Peyer's patch (tissue), 4 donors: ENCODE measurements around the gene CTLA4. TPM values are rescaled to one million over a fixed set of nuclear protein-coding genes. Genes with fewer than 3 reads are reported as not detected.
"Not testable (repeated sequence)": the region's sequence is repeated elsewhere in the genome, so short reads cannot be mapped to it uniquely, and the experiment has no call there.

Experiments
- DNase-seq, 3 donors: peaks; one replicate each; pipeline ENCODE4 v3.0.0-alpha.2; 2017 to 2019
- H3K27ac ChIP-seq, 4 donors: fragments of 200-600 bp; sonication (generic); one replicate each; pipeline ENCODE4 v1.5.1; 2016 to 2019
- H3K27me3 ChIP-seq, 2 donors: fragments of 200-600 bp; sonication (generic); one replicate each; pipeline ENCODE4 v1.5.1; 2019
- H3K36me3 ChIP-seq, 3 donors: fragments of 200-600 bp; sonication (generic); one replicate each; pipeline ENCODE4 v1.5.1; 2016 to 2019
- H3K4me1 ChIP-seq, 4 donors: fragments of 200-600 bp; sonication (generic); one replicate each; pipeline ENCODE4 v1.5.1; 2016 to 2019
- H3K4me3 ChIP-seq, 4 donors: fragments of 200-600 bp; sonication (generic); 1 replicate in 3 of 4; 2 replicates in 1 of 4; pipeline ENCODE4 v1.5.1; 2016 to 2019; ENCODE audit warnings: mild to moderate bottlenecking in 1 of 4
- H3K9me3 ChIP-seq, 4 donors: fragments of 200-600 bp; sonication (generic); one replicate each; pipeline ENCODE4 v1.5.1; 2016 to 2019; ENCODE audit warnings: mild to moderate bottlenecking in 1 of 4
- CTCF ChIP-seq, 6 experiments: fragments of 450-650 bp in 4 of 6; fragments of 200-600 bp in 2 of 6; sonication (generic) in 1 of 6; IDR thresholded peaks; one replicate each; pipeline ENCODE4 v1.5.1; 2017 to 2019; ENCODE audit warnings: antibody characterized with exemption in 6 of 6, mild to moderate bottlenecking in 3 of 6, moderate library complexity in 1 of 6
- POLR2A ChIP-seq, 2 donors: fragments of 450-650 bp; IDR thresholded peaks; one replicate each; pipeline ENCODE4 v1.5.1; 2017; ENCODE audit warnings: antibody characterized with exemption in 2 of 2, mild to moderate bottlenecking in 2 of 2, moderate library complexity in 2 of 2
- total RNA-seq, 4 donors: library from RNA; depleted of rRNA; stranded (reverse); fragments of >200 nt; gene quantifications; one replicate each; pipeline ENCODE4 v1.1.0, GENCODE V29; 2016

The CTLA4 gene
- total RNA-seq, 4 donors from 2014 or later = 42.1 TPM; not detected in 3

- no peak for TF ChIP-seq POLR2A (IDR thresholded peaks at IDR 0.05)
- no peak for TF ChIP-seq CTCF (IDR thresholded peaks at IDR 0.05)
- H3K27me3 ChIP-seq = no peaks in the 10 kb centered on the region
- H3K4me3 ChIP-seq = no peak overlapping the region
- H3K27ac ChIP-seq = no peak overlapping the region
- no peaks in the 10 kb centered on the region for H3K36me3 ChIP-seq
- DNase-seq = no peak
- no peaks in the 10 kb centered on the region for H3K9me3 ChIP-seq
- no peaks in the 10 kb centered on the region for H3K4me1 ChIP-seq
These were observed 6.5 kb downstream of the CTLA4 start for GRCh38 chr2:203873921-203874631.

- H3K27me3 ChIP-seq = no peaks in the 10 kb centered on the region
- TF ChIP-seq CTCF (IDR thresholded peaks at IDR 0.05) (no peak), POLR2A (IDR thresholded peaks at IDR 0.05) (no peak)
- no peaks in the 10 kb centered on the region for H3K4me1 ChIP-seq
- H3K4me3 ChIP-seq = no peak overlapping the region
- H3K27ac ChIP-seq = peak overlapping the region in 1 of 4 donors; percentile 31
- DNase-seq = no peak
- H3K9me3 ChIP-seq = no peaks in the 10 kb centered on the region
- H3K36me3 ChIP-seq = no peaks in the 10 kb centered on the region
These were observed 7.9 kb downstream of the CTLA4 start for GRCh38 chr2:203875471-203875870.

- TF ChIP-seq CTCF (IDR thresholded peaks at IDR 0.05) (no peak), POLR2A (IDR thresholded peaks at IDR 0.05) (no peak)
- DNase-seq = no peak
- Histone ChIP-seq H3K36me3 (no peaks in the 10 kb centered on the region), H3K27ac (no peak overlapping the region), H3K27me3 (no peaks in the 10 kb centered on the region), H3K4me3 (no peak overlapping the region), H3K9me3 (no peaks in the 10 kb centered on the region), H3K4me1 (no peaks in the 10 kb centered on the region)
These were observed 8.8 kb downstream of the CTLA4 start for GRCh38 chr2:203876328-203876727.

GRCh38 chr2:203878063-203878462 lies 10.5 kb downstream of the CTLA4 start:
- Histone ChIP-seq H3K9me3 (no peaks in the 10 kb centered on the region), H3K4me3 (no peak overlapping the region), H3K4me1 (no peaks in the 10 kb centered on the region), H3K27ac (no peak overlapping the region), H3K36me3 (no peaks in the 10 kb centered on the region), H3K27me3 (no peaks in the 10 kb centered on the region)
- no peak for DNase-seq
- no peak for TF ChIP-seq POLR2A (IDR thresholded peaks at IDR 0.05)
- TF ChIP-seq CTCF (IDR thresholded peaks at IDR 0.05) = no peak

- Histone ChIP-seq H3K36me3 (no peaks in the 10 kb centered on the region), H3K27me3 (no peaks in the 10 kb centered on the region), H3K4me3 (no peak overlapping the region), H3K9me3 (no peaks in the 10 kb centered on the region), H3K27ac (no peak overlapping the region), H3K4me1 (no peaks in the 10 kb centered on the region)
- no peak for DNase-seq
- no peak for TF ChIP-seq POLR2A (IDR thresholded peaks at IDR 0.05)
- no peak for TF ChIP-seq CTCF (IDR thresholded peaks at IDR 0.05)
These were observed 13.1 kb downstream of the CTLA4 start for GRCh38 chr2:203880557-203881125.

- not testable (repeated sequence) for DNase-seq, H3K36me3 ChIP-seq, H3K4me1 ChIP-seq, H3K27ac ChIP-seq, H3K27me3 ChIP-seq, H3K4me3 ChIP-seq, H3K9me3 ChIP-seq
These were observed 13.6 kb downstream of the CTLA4 start for GRCh38 chr2:203881185-203881584.
